HG03460 (cell line): ENCODE data around the gene GINS2.

Source experiments
- ATAC-seq: cut with Tn5 transposase; IDR thresholded peaks from one replicate; pipeline ENCODE4 v1.9.1; 2021; ENCODE audit not compliant: unreplicated experiment

The GINS2 gene

DNA sequence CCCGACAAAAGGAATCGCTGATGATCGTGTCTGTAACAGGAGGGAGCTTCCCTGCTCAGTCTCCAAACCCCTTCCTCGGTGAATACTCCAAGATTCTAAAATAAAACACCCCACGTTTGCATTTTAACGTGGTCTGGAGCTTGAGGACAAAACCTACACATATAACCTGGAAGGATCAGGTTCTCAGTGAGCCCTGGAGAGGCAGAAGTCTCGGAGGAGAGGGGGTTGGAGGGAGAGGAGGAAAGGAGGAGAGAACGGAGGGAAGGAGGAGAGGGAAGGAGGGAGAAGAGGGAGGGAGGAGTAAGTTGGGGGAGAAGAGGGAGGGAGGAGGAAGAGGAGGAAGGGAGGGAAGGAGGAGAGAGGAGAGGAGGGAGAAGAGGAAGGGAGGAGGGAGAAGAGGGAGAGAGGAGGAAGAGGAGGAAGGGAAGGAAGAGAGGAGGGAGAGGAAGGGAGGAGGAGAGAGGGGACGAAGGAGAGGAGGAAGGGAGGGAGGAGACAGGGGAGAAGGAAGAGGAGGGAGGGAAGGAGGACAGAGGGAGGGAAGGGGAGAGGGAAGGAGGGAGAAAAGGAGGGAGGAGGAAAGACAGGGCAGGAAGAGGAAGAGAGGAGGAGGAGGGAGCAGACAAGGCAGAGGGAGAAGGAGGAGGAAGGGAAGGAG lies 27.4 kb upstream of the GINS2 start:
- no peak for ATAC-seq

- ATAC-seq = no peak
These were observed 26.6 kb upstream of the GINS2 start for GRCh38 chr16:85715169-85716021.

DNA sequence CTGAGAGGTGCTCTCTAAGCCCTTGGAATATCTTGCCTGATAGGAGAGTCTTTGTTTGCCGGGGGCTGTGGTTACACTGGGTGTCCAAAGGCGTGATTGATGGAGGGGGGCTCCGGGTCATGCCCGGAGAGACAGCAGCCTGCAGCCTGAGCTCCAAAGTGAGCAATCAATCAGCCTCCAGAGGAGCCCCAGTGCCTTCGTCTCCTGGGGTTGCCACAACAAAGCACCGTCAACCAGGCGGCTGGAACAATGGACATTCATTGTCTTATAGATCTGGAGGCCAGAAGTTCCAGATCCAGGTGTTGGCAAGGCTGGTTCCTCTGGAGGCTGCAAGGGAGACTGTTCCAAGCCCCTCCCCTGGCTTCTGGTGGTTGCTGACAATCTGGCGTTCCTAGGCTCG lies 24.0 kb upstream of the GINS2 start:
- no peak for ATAC-seq

GRCh38 chr16:85711982-85712587 lies 23.3 kb upstream of the GINS2 start:
- ATAC-seq = no peak

DNA sequence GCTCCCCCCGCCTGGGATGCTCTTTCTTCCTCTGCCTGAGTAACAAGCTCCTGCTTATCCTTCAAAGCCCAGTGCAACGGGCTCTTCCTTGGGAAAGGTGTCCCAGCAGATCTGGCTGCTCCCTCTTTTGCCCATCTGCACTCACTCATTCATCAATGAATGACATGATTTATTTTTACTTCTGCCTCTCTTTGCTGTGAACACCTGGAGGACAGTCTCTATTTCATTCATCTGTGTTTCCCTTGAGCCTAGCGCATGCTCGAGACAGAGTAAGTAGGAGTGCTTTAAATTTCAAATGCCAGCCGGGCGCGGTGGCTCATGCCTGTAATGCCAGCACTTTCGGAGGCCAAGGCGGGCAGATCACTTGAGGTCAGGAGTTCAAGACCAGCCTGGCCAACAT lies 22.0 kb upstream of the GINS2 start:
- ATAC-seq = no peak

GRCh38 chr16:85709766-85710585 lies 21.2 kb upstream of the GINS2 start:
- no peak for ATAC-seq

- ATAC-seq = no peak
These were observed 19.6 kb upstream of the GINS2 start for GRCh38 chr16:85708338-85708737.

- no peak for ATAC-seq
These were observed 18.9 kb upstream of the GINS2 start for GRCh38 chr16:85707528-85708095.

GRCh38 chr16:85706449-85707034 lies 17.8 kb upstream of the GINS2 start:
- no peak for ATAC-seq

- no peak for ATAC-seq
These were observed 16.4 kb upstream of the GINS2 start for GRCh38 chr16:85704900-85705846.

- ATAC-seq = no peak
These were observed 15.3 kb upstream of the GINS2 start for GRCh38 chr16:85704011-85704410.

DNA sequence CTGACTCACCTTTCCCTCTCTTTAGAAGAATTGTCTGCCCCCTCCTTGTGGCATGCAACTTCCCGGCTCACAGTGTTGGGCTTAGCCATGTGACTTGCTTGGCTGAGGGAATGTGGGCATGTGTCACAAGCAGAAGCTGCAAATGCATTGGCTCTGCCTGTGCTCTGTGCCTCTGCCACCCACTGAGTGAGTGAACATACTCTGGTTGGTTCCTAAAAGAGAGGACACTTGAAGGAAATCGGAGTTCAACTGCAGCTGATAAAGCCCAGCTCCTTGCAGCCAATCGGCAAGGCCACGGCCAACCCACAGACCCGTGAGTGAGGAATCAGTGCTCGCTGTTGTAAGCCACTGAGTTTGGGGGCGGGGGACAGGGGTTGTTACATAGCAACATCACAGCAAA lies 10.9 kb upstream of the GINS2 start:
- ATAC-seq = no peak

GRCh38 chr16:85698935-85699558 lies 10.3 kb upstream of the GINS2 start:
- no peak for ATAC-seq

GRCh38 chr16:85698459-85698891 lies 9.7 kb upstream of the GINS2 start:
- no peak for ATAC-seq

- ATAC-seq = no peak
These were observed 8.7 kb upstream of the GINS2 start for GRCh38 chr16:85697431-85697830.

GRCh38 chr16:85696781-85697180 lies 8.0 kb upstream of the GINS2 start:
- ATAC-seq = no peak

DNA sequence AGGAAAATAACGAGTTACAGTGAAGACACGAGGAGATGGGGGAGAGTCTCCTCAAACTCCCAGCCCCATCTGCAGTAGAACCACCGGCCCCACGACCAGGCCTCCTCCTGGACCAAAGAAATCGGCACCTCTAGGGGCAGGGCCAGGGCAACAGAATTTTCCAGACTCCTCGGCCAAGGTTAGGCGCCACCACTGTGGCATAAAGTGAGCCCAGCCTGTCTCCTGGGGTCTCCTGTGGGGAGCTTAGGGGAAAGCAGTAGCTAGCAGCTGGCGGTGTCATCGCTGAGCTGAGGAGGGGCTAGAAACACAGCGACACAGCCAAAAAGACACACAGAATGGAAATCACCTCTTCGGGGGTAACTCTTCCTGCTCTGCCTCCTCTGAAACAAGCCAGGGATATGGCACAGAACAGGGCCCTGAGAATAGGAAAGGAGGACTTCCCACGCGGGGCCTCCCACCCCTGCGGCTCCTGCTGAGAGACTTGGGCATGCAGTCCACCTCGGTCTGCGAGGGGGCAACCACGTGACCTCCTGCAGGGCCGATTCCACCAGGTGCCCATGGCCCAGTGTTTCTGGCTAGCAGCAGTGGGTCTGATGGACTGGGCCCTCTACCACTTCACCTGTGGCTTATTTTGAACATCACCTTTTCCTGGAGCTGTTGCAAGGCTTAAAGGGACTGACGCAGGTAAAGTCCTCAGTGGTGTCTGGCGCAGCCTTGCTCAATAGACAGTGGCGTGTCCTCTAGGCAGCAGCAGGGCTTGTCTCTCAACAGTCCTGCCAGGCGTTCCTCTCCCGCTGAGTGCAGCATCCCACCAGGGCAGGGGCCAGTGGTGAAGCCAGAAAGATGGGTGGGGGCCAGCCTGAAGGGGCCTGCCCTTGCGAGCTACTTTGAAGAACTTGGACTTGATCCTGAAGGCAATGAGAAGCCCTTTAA lies 6.7 kb upstream of the GINS2 start:
- no peak for ATAC-seq
